Smooth muscle cell (in vitro differentiated cells): ENCODE results near the gene HSD17B8. TPM values are rescaled to one million over a fixed set of nuclear protein-coding genes. Genes with fewer than 3 reads are reported as not detected.

ENCODE experiments used
- DNase-seq: peaks from one replicate; lab custom pipeline; 2025; ENCODE audit not compliant: unreplicated experiment; lab: John Stamatoyannopoulos, UW
- H2AFZ ChIP-seq: fragments of 200-600 bp; sonication (generic); 2 replicates; pipeline ENCODE4 v1.6.0; 2016; ENCODE audit warnings: antibody characterized with exemption, low read depth, mild to moderate bottlenecking
- H3F3A ChIP-seq: fragments of 200-600 bp; sonication (generic); 2 replicates; pipeline ENCODE4 v1.6.0; 2017; ENCODE audit warnings: antibody characterized with exemption, low read depth
- H3K27ac ChIP-seq: fragments of 200-600 bp; sonication (generic); 2 replicates; pipeline ENCODE4 v1.5.1; 2016; ENCODE audit warnings: low read depth, mild to moderate bottlenecking
- H3K27me3 ChIP-seq: fragments of 200-600 bp; sonication (generic); 2 replicates; pipeline ENCODE4 v1.6.1; 2016; ENCODE audit warnings: low read depth, mild to moderate bottlenecking
- H3K36me3 ChIP-seq: fragments of 200-600 bp; sonication (generic); 2 replicates; pipeline ENCODE4 v1.5.1; 2016; ENCODE audit warnings: low read depth
- H3K4me1 ChIP-seq: fragments of 200-600 bp; sonication (generic); 2 replicates; pipeline ENCODE4 v1.5.1; 2016; ENCODE audit warnings: low read depth
- H3K4me2 ChIP-seq: fragments of 200-600 bp; sonication (generic); 2 replicates; pipeline ENCODE4 v1.6.0; 2016; ENCODE audit warnings: mild to moderate bottlenecking
- H3K4me3 ChIP-seq: fragments of 200-600 bp; sonication (generic); 2 replicates; pipeline ENCODE4 v1.5.1; 2016; ENCODE audit warnings: mild to moderate bottlenecking
- H3K79me2 ChIP-seq: fragments of 200-600 bp; sonication (generic); 2 replicates; pipeline ENCODE4 v1.6.0; 2016; ENCODE audit warnings: low read depth, mild to moderate bottlenecking
- H3K9ac ChIP-seq: fragments of 200-600 bp; sonication (generic); 2 replicates; pipeline ENCODE4 v1.6.0; 2016; ENCODE audit warnings: low read depth
- H3K9me3 ChIP-seq: fragments of 200-600 bp; sonication (generic); replicated peaks from 2 replicates; pipeline ENCODE4 v1.5.1; 2016; ENCODE audit warnings: low read depth
- H4K20me1 ChIP-seq: fragments of 200-600 bp; sonication (generic); 2 replicates; pipeline ENCODE4 v1.6.0; 2016; ENCODE audit warnings: low read depth
- WGBS: methylation state at CpG from one replicate; pipeline ENCODE4 v1.1.7; 2016; ENCODE audit warnings: low lambda C conversion rate; 5-methylcytosine and 5-hydroxymethylcytosine counted together
- polyA plus RNA-seq: library from polyadenylated mRNA; unstranded; fragments of >200 nt; fragmentation: Nextera tagmentation; extraction: Ambion mirVana; gene quantifications from 2 replicates; pipeline ENCODE4 v1.2.1, GENCODE V29; 2016
- total RNA-seq: library from RNA; depleted of rRNA; stranded (reverse); fragments of >200 nt; gene quantifications from 2 replicates; pipeline ENCODE4 v1.2.3, GENCODE V29; 2014
- TF ChIP-seq, protein P1 (sequence below): fragments of 200-600 bp; sonication (generic); IDR thresholded peaks from 2 replicates; pipeline ENCODE4 v1.5.1; 2017; ENCODE audit warnings: borderline replicate concordance, mild to moderate bottlenecking, antibody characterized with exemption; ENCODE audit not compliant: insufficient read depth, poor library complexity, severe bottlenecking

Gene HSD17B8
- total RNA-seq = 2.9 and 4.9 TPM in 2 replicates
- polyA plus RNA-seq = 3.7 and 9.6 TPM in 2 replicates

DNA sequence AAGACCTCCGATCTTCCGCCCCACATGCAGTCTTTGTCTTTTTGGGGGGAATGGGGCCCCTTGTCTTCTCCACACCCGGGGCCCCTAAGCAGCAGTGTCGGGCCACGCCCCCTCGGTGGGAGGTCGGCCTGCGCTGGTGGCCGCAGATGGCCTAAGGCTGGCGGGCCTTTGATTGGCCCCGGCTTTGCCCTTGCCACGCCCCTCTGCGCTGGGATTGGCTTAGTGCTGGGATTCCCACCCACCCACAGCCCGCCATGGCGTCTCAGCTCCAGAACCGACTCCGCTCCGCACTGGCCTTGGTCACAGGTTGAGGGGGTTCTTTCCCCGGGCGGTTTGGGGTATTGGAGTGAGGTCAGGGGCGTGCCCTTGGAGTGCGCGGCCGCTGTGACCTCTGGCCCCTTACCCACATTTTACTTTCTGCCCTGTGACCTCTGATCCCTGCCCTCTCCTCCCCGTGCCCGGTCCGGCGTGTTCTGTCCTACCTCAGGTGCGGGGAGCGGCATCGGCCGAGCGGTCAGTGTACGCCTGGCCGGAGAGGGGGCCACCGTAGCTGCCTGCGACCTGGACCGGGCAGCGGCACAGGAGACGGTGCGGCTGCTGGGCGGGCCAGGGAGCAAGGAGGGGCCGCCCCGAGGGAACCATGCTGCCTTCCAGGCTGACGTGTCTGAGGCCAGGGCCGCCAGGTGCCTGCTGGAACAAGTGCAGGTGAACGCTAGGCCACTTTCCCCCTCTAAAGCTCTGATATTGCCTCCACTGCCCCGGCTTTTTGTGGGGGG is at the start of gene HSD17B8:
HSD17B8 (plus strand) TSS at position 241 of the 776 bp plus-strand sequence; CDS start at position 255, 14 bp downstream.
- peak within 1 kb of the TSS; percentile 88 for H3K4me3 ChIP-seq
- no peak within 1 kb of the TSS for H2AFZ ChIP-seq
- DNase-seq = peak; percentile 74
- TF ChIP-seq, protein P1, sequence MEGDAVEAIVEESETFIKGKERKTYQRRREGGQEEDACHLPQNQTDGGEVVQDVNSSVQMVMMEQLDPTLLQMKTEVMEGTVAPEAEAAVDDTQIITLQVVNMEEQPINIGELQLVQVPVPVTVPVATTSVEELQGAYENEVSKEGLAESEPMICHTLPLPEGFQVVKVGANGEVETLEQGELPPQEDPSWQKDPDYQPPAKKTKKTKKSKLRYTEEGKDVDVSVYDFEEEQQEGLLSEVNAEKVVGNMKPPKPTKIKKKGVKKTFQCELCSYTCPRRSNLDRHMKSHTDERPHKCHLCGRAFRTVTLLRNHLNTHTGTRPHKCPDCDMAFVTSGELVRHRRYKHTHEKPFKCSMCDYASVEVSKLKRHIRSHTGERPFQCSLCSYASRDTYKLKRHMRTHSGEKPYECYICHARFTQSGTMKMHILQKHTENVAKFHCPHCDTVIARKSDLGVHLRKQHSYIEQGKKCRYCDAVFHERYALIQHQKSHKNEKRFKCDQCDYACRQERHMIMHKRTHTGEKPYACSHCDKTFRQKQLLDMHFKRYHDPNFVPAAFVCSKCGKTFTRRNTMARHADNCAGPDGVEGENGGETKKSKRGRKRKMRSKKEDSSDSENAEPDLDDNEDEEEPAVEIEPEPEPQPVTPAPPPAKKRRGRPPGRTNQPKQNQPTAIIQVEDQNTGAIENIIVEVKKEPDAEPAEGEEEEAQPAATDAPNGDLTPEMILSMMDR = no peak
- 5% methylated on average over 45 of the region's 48 CpGs for WGBS
- no peaks in the 10 kb centered on the region for H3K9me3 ChIP-seq
- H3F3A ChIP-seq = peaks cover 19% of the 10 kb centered on the region
- peak within 1 kb of the TSS; percentile 89 for H3K9ac ChIP-seq
- H3K4me1 ChIP-seq = peaks cover 43% of the 10 kb centered on the region
- peak within 1 kb of the TSS; percentile 100 for H3K4me2 ChIP-seq
- H3K27ac ChIP-seq = peak within 1 kb of the TSS; percentile 98
- H3K36me3 ChIP-seq = peaks cover 6% of the 10 kb centered on the region
- peaks cover 37% of the 10 kb centered on the region for H4K20me1 ChIP-seq
- peaks cover 38% of the 10 kb centered on the region for H3K79me2 ChIP-seq
- no peaks in the 10 kb centered on the region for H3K27me3 ChIP-seq

DNA sequence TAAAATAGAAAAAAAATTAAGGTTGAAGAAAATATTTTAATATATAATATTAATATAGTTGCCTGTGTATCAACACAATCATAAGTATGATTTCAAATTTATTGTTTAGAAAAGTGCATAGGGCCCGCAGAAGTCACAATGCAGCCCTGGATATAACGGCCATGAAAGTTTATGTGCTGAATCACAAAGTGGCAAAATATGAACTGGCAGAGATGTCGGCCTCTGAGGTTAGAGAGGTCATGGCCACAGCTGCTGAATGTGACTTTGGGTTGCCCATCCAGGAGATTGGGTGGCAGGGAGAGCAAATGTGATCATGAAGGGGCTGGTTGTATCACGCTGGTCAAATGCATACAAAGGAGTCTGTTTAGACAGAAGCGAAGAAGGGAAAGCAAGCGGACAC is 47.9 kb upstream of the HSD17B8 start:
- no peak overlapping the region for H2AFZ ChIP-seq
- no peaks in the 10 kb centered on the region for H3K27me3 ChIP-seq
- H4K20me1 ChIP-seq = no peaks in the 10 kb centered on the region
- no peaks in the 10 kb centered on the region for H3F3A ChIP-seq
- peaks cover 5% of the 10 kb centered on the region for H3K9me3 ChIP-seq
- DNase-seq = no peak
- no peak overlapping the region for H3K4me2 ChIP-seq
- no peaks in the 10 kb centered on the region for H3K79me2 ChIP-seq
- H3K36me3 ChIP-seq = no peaks in the 10 kb centered on the region
- no peak overlapping the region for H3K27ac ChIP-seq
- TF ChIP-seq, protein P1 = no peak
- no peaks in the 10 kb centered on the region for H3K4me1 ChIP-seq
- no peak overlapping the region for H3K9ac ChIP-seq
- H3K4me3 ChIP-seq = no peak overlapping the region
- WGBS = 87% methylated on average over 6 of the region's 6 CpGs

DNA sequence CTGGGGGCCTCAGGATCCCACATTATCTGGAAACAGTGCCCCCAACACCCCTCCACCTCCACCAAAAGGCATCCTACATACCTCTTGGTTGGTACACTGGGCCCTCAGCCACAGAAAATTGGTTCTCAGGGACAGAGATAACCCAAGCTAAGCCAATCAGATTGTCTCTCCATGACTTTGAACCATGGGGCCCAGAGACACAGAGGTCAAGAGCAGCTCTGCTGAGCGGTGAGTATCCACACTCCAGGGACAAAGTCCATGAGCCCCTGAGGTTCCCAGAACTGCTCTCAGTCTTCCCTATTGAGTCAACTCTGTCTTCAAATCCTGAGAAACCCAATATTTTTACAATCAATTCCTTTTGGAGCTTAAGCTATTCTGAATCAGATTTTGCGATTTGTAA is 47.5 kb upstream of the HSD17B8 start:
- no peaks in the 10 kb centered on the region for H3K27me3 ChIP-seq
- no peaks in the 10 kb centered on the region for H3K79me2 ChIP-seq
- no peak overlapping the region for H3K27ac ChIP-seq
- no peaks in the 10 kb centered on the region for H3F3A ChIP-seq
- H3K9ac ChIP-seq = no peak overlapping the region
- no peaks in the 10 kb centered on the region for H3K4me1 ChIP-seq
- no peak for DNase-seq
- TF ChIP-seq, protein P1 = no peak
- no peaks in the 10 kb centered on the region for H4K20me1 ChIP-seq
- H2AFZ ChIP-seq = no peak overlapping the region
- no peaks in the 10 kb centered on the region for H3K36me3 ChIP-seq
- WGBS = 84% methylated on average over 2 of the region's 2 CpGs
- peaks cover 1% of the 10 kb centered on the region for H3K9me3 ChIP-seq
- no peak overlapping the region for H3K4me2 ChIP-seq
- no peak overlapping the region for H3K4me3 ChIP-seq

DNA sequence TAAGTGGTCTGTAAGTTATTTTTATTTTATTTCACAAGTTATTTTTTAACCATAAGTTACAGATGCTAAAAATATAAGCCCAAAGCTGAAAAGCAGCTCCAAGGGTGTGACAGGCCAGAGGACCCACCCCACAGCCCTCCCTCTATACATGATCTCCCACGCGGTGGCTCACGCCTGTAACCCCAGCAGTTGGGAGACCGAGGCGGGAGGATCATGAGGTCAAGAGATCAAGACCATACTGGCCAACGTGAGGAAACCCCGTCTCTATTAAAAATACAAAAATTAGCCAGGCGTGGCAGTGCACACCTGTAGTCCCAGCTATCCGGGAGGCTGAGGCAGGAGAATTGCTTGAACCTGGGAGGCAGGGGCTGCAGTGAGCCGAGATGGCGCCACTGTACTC is 44.4 kb upstream of the HSD17B8 start:
- H3K9me3 ChIP-seq = no peaks in the 10 kb centered on the region
- H3K4me1 ChIP-seq = no peaks in the 10 kb centered on the region
- H3K27me3 ChIP-seq = no peaks in the 10 kb centered on the region
- no peaks in the 10 kb centered on the region for H3F3A ChIP-seq
- no peak overlapping the region for H3K9ac ChIP-seq
- H2AFZ ChIP-seq = no peak overlapping the region
- H3K4me3 ChIP-seq = no peak overlapping the region
- H3K27ac ChIP-seq = no peak overlapping the region
- no peaks in the 10 kb centered on the region for H4K20me1 ChIP-seq
- H3K79me2 ChIP-seq = no peaks in the 10 kb centered on the region
- WGBS = 95% methylated on average over 11 of the region's 11 CpGs
- H3K4me2 ChIP-seq = no peak overlapping the region
- TF ChIP-seq, protein P1 = no peak
- no peaks in the 10 kb centered on the region for H3K36me3 ChIP-seq
- DNase-seq = no peak
